Upper lobe of left lung (tissue), 6 donors: ENCODE results near the gene PHOX2A. TPM values are rescaled to one million over a fixed set of nuclear protein-coding genes. Genes with fewer than 3 reads are reported as not detected.
"Not testable (repeated sequence)": the region's sequence is repeated elsewhere in the genome, so short reads cannot be mapped to it uniquely, and the experiment has no call there.

Source experiments
- ATAC-seq, 2 donors: fragments of 200-7000 bp; cut with Tn5 transposase; one replicate each; pipeline ENCODE4 v1.9.1; 2022; ENCODE audit warnings: mild to moderate bottlenecking in 2 of 2, moderate library complexity in 2 of 2; ENCODE audit not compliant: low FRiP score in 2 of 2
- DNase-seq, 2 donors: peaks; one replicate each; pipeline ENCODE4 v3.0.0-alpha.2; 2019 to 2020
- H3K27ac ChIP-seq, 4 donors: fragments of 200-600 bp; sonication (generic); one replicate each; pipeline ENCODE4 v1.5.1; 2016 to 2019
- H3K27me3 ChIP-seq, 4 donors: fragments of 200-600 bp; sonication (generic); one replicate each; pipeline ENCODE4 v1.5.1; 2017 to 2019
- H3K36me3 ChIP-seq, 4 donors: fragments of 200-600 bp; sonication (generic); one replicate each; pipeline ENCODE4 v1.5.1; 2016 to 2019
- H3K4me1 ChIP-seq, 4 donors: fragments of 200-600 bp; sonication (generic); one replicate each; pipeline ENCODE4 v1.5.1; 2018 to 2019
- H3K4me3 ChIP-seq, 4 donors: fragments of 200-600 bp; sonication (generic); one replicate each; pipeline ENCODE4 v1.5.1; 2017 to 2019; ENCODE audit warnings: mild to moderate bottlenecking in 2 of 4, moderate library complexity in 1 of 4
- H3K9me3 ChIP-seq, 4 donors: fragments of 200-600 bp; sonication (generic); one replicate each; pipeline ENCODE4 v1.5.1; 2018 to 2019
- CTCF ChIP-seq, 6 experiments: fragments of 450-650 bp in 4 of 6; fragments of 200-600 bp in 2 of 6; sonication (generic) in 2 of 6; IDR thresholded peaks; one replicate each; pipeline ENCODE4 v1.5.1; 2016 to 2019; ENCODE audit warnings: antibody characterized with exemption in 6 of 6
- EP300 ChIP-seq, 4 donors: sonication (generic); formaldehyde crosslinking; IDR thresholded peaks; one replicate each; pipeline ENCODE4 v1.5.1; 2017; ENCODE audit warnings: antibody characterized with exemption in 4 of 4, control low read depth in 2 of 4
- POLR2A ChIP-seq, 4 donors: fragments of 450-650 bp; IDR thresholded peaks; one replicate each; pipeline ENCODE4 v1.5.1; 2016 to 2017; ENCODE audit warnings: antibody characterized with exemption in 4 of 4, mild to moderate bottlenecking in 2 of 4
- POLR2AphosphoS5 ChIP-seq, 2 donors: sonication (generic); formaldehyde crosslinking; IDR thresholded peaks; one replicate each; pipeline ENCODE4 v1.5.1; 2017; ENCODE audit warnings: antibody characterized with exemption in 2 of 2
- WGBS, 2 donors: methylation state at CpG; one replicate each; pipeline ENCODE4 v1.1.5; 2017 to 2018; 5-methylcytosine and 5-hydroxymethylcytosine counted together
- total RNA-seq, 6 donors: library from RNA; depleted of rRNA in 4 of 6; stranded (reverse); fragments of >200 nt in 4 of 6; gene quantifications; one replicate each; pipeline versions ENCODE4 v1.1.0 to v1.2.1, GENCODE V29; 2016 to 2021
- donor health status: DM: no; HTN: no; CAD: no; lungs with moderate emphysema.
- donor health status: DM: no; HTN: yes; CAD: no; lungs with severe emphysema.

PHOX2A gene
- total RNA-seq, 6 donors from 2014 or later: not detected

- H3K27ac ChIP-seq: peak overlapping the region in 1 of 4 donors; percentile 27
- H3K4me1 ChIP-seq: no peaks in the 10 kb centered on the region
- H3K4me3 ChIP-seq: no peak overlapping the region
- 78 to 81% methylated on average over 4 of the region's 4 CpGs for WGBS, 2 donors
- peak in 1 of 2 donors; percentile 43 for DNase-seq
- no peaks in the 10 kb centered on the region for H3K36me3 ChIP-seq
- peak in 1 of 2 donors; percentile 35 for ATAC-seq
- no peaks in the 10 kb centered on the region for H3K27me3 ChIP-seq
- no peak for TF ChIP-seq POLR2AphosphoS5 (IDR thresholded peaks at IDR 0.05)
- peak in 1 of 4 donors; percentile 25 for TF ChIP-seq POLR2A (IDR thresholded peaks at IDR 0.05)
- TF ChIP-seq EP300 (IDR thresholded peaks at IDR 0.05): no peak
- no peak for TF ChIP-seq CTCF (IDR thresholded peaks at IDR 0.05)
- no peaks in the 10 kb centered on the region for H3K9me3 ChIP-seq
These were observed 34.9 kb downstream of the PHOX2A start for GRCh38 chr11:72209101-72209500.

- peak overlapping the region in 2 of 4 donors; percentile 27 to 33 for H3K27ac ChIP-seq
- no peaks in the 10 kb centered on the region for H3K36me3 ChIP-seq
- DNase-seq: no peak
- H3K4me3 ChIP-seq: no peak overlapping the region
- H3K9me3 ChIP-seq: no peaks in the 10 kb centered on the region
- TF ChIP-seq EP300 (IDR thresholded peaks at IDR 0.05) (no peak), POLR2A (IDR thresholded peaks at IDR 0.05) (peak in 1 of 4 donors; percentile 39), POLR2AphosphoS5 (IDR thresholded peaks at IDR 0.05) (no peak), CTCF (IDR thresholded peaks at IDR 0.05) (no peak)
- no peaks in the 10 kb centered on the region for H3K27me3 ChIP-seq
- ATAC-seq: peak in 1 of 2 donors; percentile 29
- whole genome bisulfite sequencing, 2 donors: 71 to 75% methylated on average over 3 of the region's 3 CpGs
- H3K4me1 ChIP-seq: no peaks in the 10 kb centered on the region
These were observed 35.7 kb downstream of the PHOX2A start for GRCh38 chr11:72208281-72208680.

GRCh38 chr11:72206794-72207193 lies 37.2 kb downstream of the PHOX2A start:
- ATAC-seq, H3K4me3 ChIP-seq, DNase-seq, H3K27ac ChIP-seq, H3K9me3 ChIP-seq, H3K36me3 ChIP-seq, H3K4me1 ChIP-seq, H3K27me3 ChIP-seq: not testable (repeated sequence)
- 84 to 92% methylated on average over 2 of the region's 2 CpGs for WGBS, 2 donors

GRCh38 chr11:72204886-72205285 lies 39.1 kb downstream of the PHOX2A start:
- H3K36me3 ChIP-seq: no peaks in the 10 kb centered on the region
- ATAC-seq: no peak

GRCh38 chr11:72203163-72203562 lies 40.8 kb downstream of the PHOX2A start:
- DNase-seq: no peak
- 63 to 84% methylated on average over 2 of the region's 2 CpGs for WGBS, 2 donors
- H3K36me3 ChIP-seq: no peaks in the 10 kb centered on the region
- no peaks in the 10 kb centered on the region for H3K4me1 ChIP-seq
- no peaks in the 10 kb centered on the region for H3K27me3 ChIP-seq
- no peaks in the 10 kb centered on the region for H3K9me3 ChIP-seq
- no peak overlapping the region for H3K4me3 ChIP-seq
- ATAC-seq: no peak
- H3K27ac ChIP-seq: no peak overlapping the region
- TF ChIP-seq CTCF (IDR thresholded peaks at IDR 0.05) (no peak), POLR2A (IDR thresholded peaks at IDR 0.05) (no peak), EP300 (IDR thresholded peaks at IDR 0.05) (no peak), POLR2AphosphoS5 (IDR thresholded peaks at IDR 0.05) (no peak)

More at GRCh38 chr11:72204886-72205285, 39.1 kb downstream of the PHOX2A start:
- no peaks in the 10 kb centered on the region for H3K9me3 ChIP-seq
- no peak overlapping the region for H3K4me3 ChIP-seq
- no peak overlapping the region for H3K27ac ChIP-seq
- DNase-seq: no peak
- H3K27me3 ChIP-seq: no peaks in the 10 kb centered on the region
- no peaks in the 10 kb centered on the region for H3K4me1 ChIP-seq
- TF ChIP-seq POLR2AphosphoS5 (IDR thresholded peaks at IDR 0.05) (no peak), POLR2A (IDR thresholded peaks at IDR 0.05) (no peak), EP300 (IDR thresholded peaks at IDR 0.05) (no peak), CTCF (IDR thresholded peaks at IDR 0.05) (no peak)
